Measurements from ENCODE around the gene CMC1.

CMC1 gene

DNA sequence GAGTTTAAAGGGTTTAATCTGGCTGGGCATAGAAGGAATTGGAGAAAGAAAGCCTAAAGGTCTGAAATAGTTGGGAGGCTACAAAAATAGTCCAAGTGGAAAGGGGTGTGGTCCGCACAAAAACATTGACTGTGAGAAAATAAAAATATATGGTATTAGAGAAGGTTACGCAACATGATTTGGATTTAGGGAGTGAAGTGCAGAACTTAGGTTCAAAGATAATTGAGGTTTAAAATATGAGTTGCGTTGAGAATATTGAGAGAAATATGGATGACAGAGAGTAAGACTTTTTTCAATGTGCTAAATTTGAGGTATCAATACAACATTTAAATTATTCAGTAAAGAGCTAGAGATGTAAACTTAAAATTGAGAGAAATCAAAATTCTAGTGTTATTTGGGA, 15.4 kb upstream of the CMC1 start:
- no peak overlapping the region for H3K4me3 ChIP-seq (ENCODE audit: low read depth, low read length)
- no peak for DNase-seq (ENCODE audit: low read depth)
- no peak for TF ChIP-seq CTCF (conservative IDR thresholded peaks at IDR 0.05; ENCODE audit: low read depth, low read length)

DNA sequence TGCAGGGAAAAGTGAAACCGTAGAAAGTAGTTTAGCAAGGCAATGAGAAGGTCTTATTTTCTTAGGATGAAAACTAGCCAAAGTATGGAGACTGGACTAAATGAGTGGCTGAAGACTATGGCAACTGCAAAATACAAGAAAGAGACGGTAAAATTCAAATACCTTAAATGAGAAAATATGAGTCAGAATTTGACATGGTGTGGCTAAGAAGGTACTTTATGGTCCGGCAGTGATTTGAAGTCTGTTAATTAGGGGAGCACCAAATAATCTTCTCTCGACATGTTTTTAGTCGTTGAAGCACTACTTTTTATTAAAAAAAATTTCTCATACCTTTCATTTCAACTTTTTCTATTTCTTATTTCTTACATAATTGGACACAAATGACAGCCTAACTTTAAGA, 12.8 kb upstream of the CMC1 start:
- TF ChIP-seq CTCF (conservative IDR thresholded peaks at IDR 0.05; ENCODE audit: low read depth, low read length) = no peak
- no peak overlapping the region for H3K4me3 ChIP-seq (ENCODE audit: low read depth, low read length)
- no peak for DNase-seq (ENCODE audit: low read depth)

DNA sequence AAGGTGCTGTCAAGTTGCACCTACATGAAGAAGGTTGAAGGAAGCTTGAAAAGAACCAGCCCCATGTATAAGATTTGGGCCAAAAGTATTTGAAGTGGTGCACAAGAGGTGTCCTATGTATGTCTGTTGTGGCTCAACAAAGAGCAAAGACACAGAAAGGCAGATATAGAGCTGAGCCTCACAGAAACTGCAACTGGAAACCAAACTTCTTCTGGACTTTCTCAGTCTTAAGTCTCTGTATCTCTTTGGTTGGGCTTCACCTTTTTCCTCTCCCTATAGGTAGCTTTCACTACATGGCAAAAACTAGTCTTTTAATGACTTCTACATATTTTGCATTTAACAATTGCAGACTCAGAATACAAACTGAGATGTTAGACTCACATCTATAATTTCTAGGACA, 8.8 kb upstream of the CMC1 start:
- DNase-seq (ENCODE audit: low read depth) = no peak
- no peak overlapping the region for H3K4me3 ChIP-seq (ENCODE audit: low read depth, low read length)
- no peak for TF ChIP-seq CTCF (conservative IDR thresholded peaks at IDR 0.05; ENCODE audit: low read depth, low read length)

DNA sequence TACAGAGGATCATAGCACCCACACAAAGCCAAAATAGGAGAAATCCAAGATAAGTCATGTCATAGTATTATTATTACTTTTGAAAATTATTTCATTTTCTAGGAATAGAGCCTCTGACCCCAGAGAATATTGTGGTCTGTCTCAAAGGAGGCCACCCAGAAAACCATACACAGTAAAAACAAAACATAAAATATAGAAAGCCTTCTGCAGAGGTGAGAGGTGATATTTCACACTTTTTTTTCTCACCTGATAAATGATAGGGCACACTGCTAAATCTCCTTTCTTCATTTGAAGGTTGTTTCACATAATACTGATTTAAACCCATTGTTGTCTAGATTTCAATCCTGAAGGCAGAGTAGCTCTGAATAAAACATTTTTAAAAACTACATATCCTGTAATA, 7.0 kb upstream of the CMC1 start:
- DNase-seq (ENCODE audit: low read depth) = no peak
- no peak overlapping the region for H3K4me3 ChIP-seq (ENCODE audit: low read depth, low read length)
- TF ChIP-seq CTCF (conservative IDR thresholded peaks at IDR 0.05; ENCODE audit: low read depth, low read length) = no peak

DNA sequence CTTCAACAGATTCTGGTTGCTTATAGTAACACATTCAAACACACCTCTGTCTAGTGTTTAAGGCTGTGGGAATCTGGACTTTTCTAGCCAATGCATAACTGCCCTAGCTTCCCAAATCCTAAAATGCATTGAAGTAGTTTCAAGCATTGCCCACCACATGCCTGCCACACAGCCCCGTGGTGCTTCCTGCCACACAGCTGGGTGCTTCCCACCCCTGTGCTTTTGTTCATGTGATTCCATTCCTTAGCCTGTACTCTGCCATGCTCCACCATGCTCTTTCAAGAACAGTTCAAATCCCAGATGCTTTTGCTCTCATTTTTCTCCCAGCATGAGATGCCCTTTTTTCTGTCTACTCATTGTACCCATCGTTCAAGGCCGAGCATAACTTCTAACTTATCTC, 2.3 kb upstream of the CMC1 start:
- no peak for TF ChIP-seq CTCF (conservative IDR thresholded peaks at IDR 0.05; ENCODE audit: low read depth, low read length)
- no peak overlapping the region for H3K4me3 ChIP-seq (ENCODE audit: low read depth, low read length)
- DNase-seq (ENCODE audit: low read depth) = no peak

GRCh38 chr3:28240441-28240840, 978 bp upstream of the CMC1 start:
- no peak for DNase-seq (ENCODE audit: low read depth)
- TF ChIP-seq CTCF (conservative IDR thresholded peaks at IDR 0.05; ENCODE audit: low read depth, low read length) = no peak
- H3K4me3 ChIP-seq (ENCODE audit: low read depth, low read length) = no peak overlapping the region

DNA sequence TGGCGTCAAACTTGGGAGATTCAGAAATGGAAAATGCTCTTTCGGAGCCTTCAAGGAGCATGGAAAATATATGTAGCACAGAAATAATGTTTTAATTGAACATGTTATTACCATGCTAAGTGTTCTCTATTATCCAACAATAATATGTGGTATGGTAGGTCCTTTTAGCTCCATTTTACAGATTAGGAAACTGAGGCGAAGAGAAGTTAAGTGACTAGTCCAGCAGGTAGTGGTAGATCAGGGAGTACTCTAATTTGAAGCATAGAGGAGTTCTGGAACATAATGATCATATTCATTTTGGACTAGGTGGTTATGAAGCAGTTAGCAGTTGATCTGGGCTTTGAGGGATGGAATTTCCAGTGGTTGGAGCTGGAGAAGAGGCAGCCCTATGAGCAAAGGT, 1.1 kb downstream of the CMC1 start:
- peak overlapping the region; percentile 96 for H3K4me3 ChIP-seq (ENCODE audit: low read depth, low read length)
- no peak for DNase-seq (ENCODE audit: low read depth)
- TF ChIP-seq CTCF (conservative IDR thresholded peaks at IDR 0.05; ENCODE audit: low read depth, low read length) = no peak

Measured in choroid plexus epithelial cell (primary cell).